HepG2 (cell line): ENCODE measurements around the gene KRTCAP2. TPM values are rescaled to one million over a fixed set of nuclear protein-coding genes. Genes with fewer than 3 reads are reported as not detected.

Source experiments
- BORCS8-MEF2B ChIP-seq: sonication (generic); formaldehyde crosslinking; IDR thresholded peaks from 2 replicates; pipeline ENCODE4 v1.8.0; 2022; ENCODE audit warnings: mild to moderate bottlenecking, missing genetic modification reagents
- DR1 ChIP-seq: sonication (generic); formaldehyde crosslinking; IDR thresholded peaks from 2 replicates; pipeline ENCODE4 v1.8.0; 2021; ENCODE audit warnings: mild to moderate bottlenecking, missing genetic modification reagents, inconsistent platforms
- FOSL1 ChIP-seq: sonication (generic); formaldehyde crosslinking; IDR thresholded peaks from 2 replicates; pipeline ENCODE4 v1.9.0; 2021; ENCODE audit warnings: missing genetic modification reagents, borderline replicate concordance
- KLF12 ChIP-seq: sonication (generic); formaldehyde crosslinking; IDR thresholded peaks from 2 replicates; pipeline ENCODE4 v1.4.0; 2020; ENCODE audit warnings: missing genetic modification reagents, borderline replicate concordance
- KMT2B ChIP-seq: IDR thresholded peaks from 2 replicates; pipeline ENCODE4 v1.6.1; 2016; ENCODE audit warnings: missing genetic modification reagents, missing compliant biosample characterization
- SAFB2 ChIP-seq: sonication (generic); formaldehyde crosslinking; IDR thresholded peaks from 2 replicates; pipeline ENCODE4 v1.5.1; 2020; ENCODE audit warnings: missing genetic modification reagents, low read depth, mild to moderate bottlenecking, borderline replicate concordance
- SIX4 ChIP-seq: sonication (generic); formaldehyde crosslinking; IDR thresholded peaks from 2 replicates; pipeline ENCODE4 v1.4.0; 2020; ENCODE audit warnings: missing genetic modification reagents
- TAF1 ChIP-seq: sonication (generic); formaldehyde crosslinking; IDR thresholded peaks from 2 replicates; pipeline ENCODE4 v1.4.0; 2020; ENCODE audit warnings: missing genetic modification reagents
- TBX3 ChIP-seq: fragments of 450-650 bp; IDR thresholded peaks from 2 replicates; pipeline ENCODE4 v1.6.1; 2017; ENCODE audit warnings: antibody characterized with exemption, mild to moderate bottlenecking, inconsistent platforms, borderline replicate concordance
- TCF12 ChIP-seq, 2 experiments: fragments of 450-650 bp in 1 of 2; sonication (generic) in 1 of 2; formaldehyde crosslinking in 1 of 2; IDR thresholded peaks; 2 replicates each; pipeline versions ENCODE4 v1.6.1 to v1.8.0; 2017 to 2022; ENCODE audit warnings: antibody characterized with exemption in 1 of 2, mild to moderate bottlenecking in 1 of 2, missing genetic modification reagents in 1 of 2, moderate library complexity in 1 of 2
- ZBTB1 ChIP-seq: sonication (generic); formaldehyde crosslinking; IDR thresholded peaks from 2 replicates; pipeline ENCODE4 v1.4.0; 2020; ENCODE audit warnings: missing genetic modification reagents, borderline replicate concordance
- ZFP62 ChIP-seq: sonication (generic); formaldehyde crosslinking; IDR thresholded peaks from 2 replicates; pipeline ENCODE4 v1.4.0; 2020; ENCODE audit warnings: missing genetic modification reagents
- ZKSCAN1 ChIP-seq: fragments of 150-350 bp; IDR thresholded peaks from 2 replicates; pipeline ENCODE4 v1.6.1; 2014; ENCODE audit warnings: low read length
- ZNF225 ChIP-seq: sonication (generic); formaldehyde crosslinking; IDR thresholded peaks from 2 replicates; pipeline ENCODE4 v1.4.0; 2020; ENCODE audit warnings: mild to moderate bottlenecking, missing genetic modification reagents
- ZNF274 ChIP-seq: sonication (generic); formaldehyde crosslinking; IDR thresholded peaks from 2 replicates; pipeline ENCODE4 v1.5.1; 2020; ENCODE audit warnings: mild to moderate bottlenecking, missing genetic modification reagents
- ZNF3 ChIP-seq: IDR thresholded peaks from 2 replicates; pipeline ENCODE4 v1.7.0; 2017; ENCODE audit warnings: inconsistent platforms
- ZNF543 ChIP-seq: sonication (generic); formaldehyde crosslinking; IDR thresholded peaks from 2 replicates; pipeline ENCODE4 v1.4.0; 2020; ENCODE audit warnings: mild to moderate bottlenecking, missing genetic modification reagents
- polyA plus RNA-seq, 8 experiments: library from polyadenylated mRNA; depleted of rRNA in 3 of 8; stranded (reverse) in 7 of 8; unstranded in 1 of 8; fragments of >200 nt; fragmentation: Illumina TruSeq in 4 of 8; extraction: Trizol in 4 of 8; gene quantifications; 2 replicates each; pipeline versions ENCODE4 v1.2.1 to v1.2.3, GENCODE V29; 2011 to 2016; ENCODE audit warnings: low read depth in 4 of 8, missing spikeins in 1 of 8, mixed read lengths in 1 of 8; ENCODE audit not compliant: insufficient read depth in 1 of 8
- total RNA-seq, 5 experiments: library from RNA; depleted of rRNA; stranded (reverse); fragments of >200 nt; fragmentation: Illumina TruSeq; extraction: Trizol; gene quantifications; 2 replicates each; pipeline ENCODE4 v1.2.3, GENCODE V29; 2016; ENCODE audit warnings: low read depth in 1 of 5
- TF ChIP-seq, protein P1 (sequence below): sonication (generic); formaldehyde crosslinking; IDR thresholded peaks from 2 replicates; pipeline ENCODE4 v1.5.0; 2020; ENCODE audit warnings: missing genetic modification reagents, mild to moderate bottlenecking, borderline replicate concordance
- TF ChIP-seq, protein P2 (sequence below): sonication (generic); formaldehyde crosslinking; IDR thresholded peaks from 2 replicates; pipeline ENCODE4 v1.5.0; 2020; ENCODE audit warnings: missing genetic modification reagents
- TF ChIP-seq, protein P3 (sequence below): IDR thresholded peaks from 2 replicates; pipeline ENCODE4 v1.6.1; 2016
- TF ChIP-seq, protein P4 (sequence below): sonication (generic); formaldehyde crosslinking; IDR thresholded peaks from 2 replicates; pipeline ENCODE4 v1.4.0; 2020; ENCODE audit warnings: missing genetic modification reagents, borderline replicate concordance
- TF ChIP-seq, protein P5 (sequence below): sonication (generic); formaldehyde crosslinking; IDR thresholded peaks from 2 replicates; pipeline ENCODE4 v1.4.0; 2020; ENCODE audit warnings: missing genetic modification reagents

Gene KRTCAP2
- total and polyA plus RNA-seq, 2 of the 13 experiments (the other 11 are each of a cell fraction or from before 2014, with no cell fraction given): 77.3 to 79.4 TPM

DNA sequence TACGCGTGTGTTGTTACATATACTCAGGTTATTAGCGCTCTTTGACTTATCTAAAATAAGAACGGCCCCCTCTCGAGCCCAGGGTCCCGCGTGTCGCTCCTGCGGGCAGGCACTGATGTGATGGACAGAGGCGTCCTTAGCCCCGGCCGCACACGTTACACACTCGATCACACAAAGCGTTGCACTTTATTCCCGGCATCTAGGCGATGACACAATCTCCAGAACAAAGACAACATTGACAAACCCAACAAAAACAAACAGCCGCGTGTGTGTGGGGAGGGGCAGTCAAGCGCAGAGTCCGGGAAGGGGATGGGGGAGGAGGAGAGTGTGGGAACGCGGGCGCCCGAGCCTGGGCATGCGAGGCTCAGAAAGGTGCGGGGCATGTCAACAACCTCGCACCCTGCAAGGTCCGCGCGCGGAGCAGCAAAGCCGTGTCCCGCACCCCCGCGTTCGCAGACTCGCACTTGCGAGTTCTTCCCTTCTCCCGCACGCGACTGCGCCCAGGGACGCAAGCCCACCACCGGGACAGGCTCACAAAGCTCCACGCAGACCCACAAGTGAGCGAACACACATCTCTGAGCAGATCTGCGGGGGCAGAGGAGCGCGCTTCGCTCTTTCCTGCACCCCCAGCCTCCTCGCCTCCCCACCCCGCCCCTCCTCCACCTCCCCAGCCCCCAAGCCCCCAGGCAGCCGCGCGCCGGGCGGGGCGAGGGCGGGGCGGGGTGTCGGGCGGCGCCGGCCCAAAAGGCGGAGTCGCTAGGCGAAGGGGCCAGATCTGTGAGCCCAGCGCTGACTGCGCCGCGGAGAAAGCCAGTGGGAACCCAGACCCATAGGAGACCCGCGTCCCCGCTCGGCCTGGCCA lies 45.8 kb downstream of the KRTCAP2 start, which contains the start of gene EFNA1 (continued):
- TF ChIP-seq ZNF3 (CRISPR knock-in tag): no peak
- peak; percentile 56; the same call in 1 of the 2 replicates for TF ChIP-seq ZNF543 (CRISPR knock-in tag)
- TF ChIP-seq, protein P1, sequence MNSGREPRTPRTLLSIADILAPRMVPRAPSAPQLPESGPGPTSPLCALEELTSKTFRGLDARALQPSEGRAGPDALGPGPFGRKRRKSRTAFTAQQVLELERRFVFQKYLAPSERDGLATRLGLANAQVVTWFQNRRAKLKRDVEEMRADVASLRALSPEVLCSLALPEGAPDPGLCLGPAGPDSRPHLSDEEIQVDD: no peak; the same call in 1 of the 2 replicates
- TF ChIP-seq, protein P2, sequence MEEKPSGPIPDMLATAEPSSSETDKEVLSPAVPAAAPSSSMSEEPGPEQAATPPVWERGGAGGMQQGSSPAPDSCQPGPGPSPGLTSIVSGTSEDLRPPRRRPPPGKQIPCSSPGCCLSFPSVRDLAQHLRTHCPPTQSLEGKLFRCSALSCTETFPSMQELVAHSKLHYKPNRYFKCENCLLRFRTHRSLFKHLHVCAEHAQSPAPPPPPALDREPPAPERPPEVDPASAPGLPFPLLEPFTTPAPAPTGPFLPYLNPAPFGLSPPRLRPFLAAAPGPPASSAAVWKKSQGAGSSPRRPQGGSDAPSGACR (CRISPR knock-in tag): no peak; the same call in 1 of the 2 replicates
- no peak for TF ChIP-seq SAFB2 (CRISPR knock-in tag)
- TF ChIP-seq ZKSCAN1: no peak
- peak; percentile 100 for TF ChIP-seq ZBTB1 (CRISPR knock-in tag)
- TF ChIP-seq, protein P3, sequence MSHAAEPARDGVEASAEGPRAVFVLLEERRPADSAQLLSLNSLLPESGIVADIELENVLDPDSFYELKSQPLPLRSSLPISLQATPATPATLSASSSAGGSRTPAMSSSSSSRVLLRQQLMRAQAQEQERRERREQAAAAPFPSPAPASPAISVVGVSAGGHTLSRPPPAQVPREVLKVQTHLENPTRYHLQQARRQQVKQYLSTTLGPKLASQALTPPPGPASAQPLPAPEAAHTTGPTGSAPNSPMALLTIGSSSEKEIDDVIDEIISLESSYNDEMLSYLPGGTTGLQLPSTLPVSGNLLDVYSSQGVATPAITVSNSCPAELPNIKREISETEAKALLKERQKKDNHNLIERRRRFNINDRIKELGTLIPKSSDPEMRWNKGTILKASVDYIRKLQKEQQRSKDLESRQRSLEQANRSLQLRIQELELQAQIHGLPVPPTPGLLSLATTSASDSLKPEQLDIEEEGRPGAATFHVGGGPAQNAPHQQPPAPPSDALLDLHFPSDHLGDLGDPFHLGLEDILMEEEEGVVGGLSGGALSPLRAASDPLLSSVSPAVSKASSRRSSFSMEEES (CRISPR knock-in tag): peak; percentile 95
- TF ChIP-seq DR1: peak; percentile 56
- TF ChIP-seq ZNF274 (CRISPR knock-in tag): no peak; the same call in 1 of the 2 replicates
- TF ChIP-seq TCF12 (IDR thresholded peaks at IDR 0.05): no peak
- peak; percentile 95 for TF ChIP-seq TCF12 (CRISPR knock-in tag; IDR thresholded peaks at IDR 0.05)
- TF ChIP-seq TBX3: peak; percentile 96
- TF ChIP-seq TAF1 (CRISPR knock-in tag): peak; percentile 90
- TF ChIP-seq ZFP62 (CRISPR knock-in tag): no peak
- peak; percentile 58 for TF ChIP-seq BORCS8-MEF2B (CRISPR knock-in tag)
- peak; percentile 49; the same call in 1 of the 2 replicates for TF ChIP-seq KLF12 (CRISPR knock-in tag)
- TF ChIP-seq, protein P4, sequence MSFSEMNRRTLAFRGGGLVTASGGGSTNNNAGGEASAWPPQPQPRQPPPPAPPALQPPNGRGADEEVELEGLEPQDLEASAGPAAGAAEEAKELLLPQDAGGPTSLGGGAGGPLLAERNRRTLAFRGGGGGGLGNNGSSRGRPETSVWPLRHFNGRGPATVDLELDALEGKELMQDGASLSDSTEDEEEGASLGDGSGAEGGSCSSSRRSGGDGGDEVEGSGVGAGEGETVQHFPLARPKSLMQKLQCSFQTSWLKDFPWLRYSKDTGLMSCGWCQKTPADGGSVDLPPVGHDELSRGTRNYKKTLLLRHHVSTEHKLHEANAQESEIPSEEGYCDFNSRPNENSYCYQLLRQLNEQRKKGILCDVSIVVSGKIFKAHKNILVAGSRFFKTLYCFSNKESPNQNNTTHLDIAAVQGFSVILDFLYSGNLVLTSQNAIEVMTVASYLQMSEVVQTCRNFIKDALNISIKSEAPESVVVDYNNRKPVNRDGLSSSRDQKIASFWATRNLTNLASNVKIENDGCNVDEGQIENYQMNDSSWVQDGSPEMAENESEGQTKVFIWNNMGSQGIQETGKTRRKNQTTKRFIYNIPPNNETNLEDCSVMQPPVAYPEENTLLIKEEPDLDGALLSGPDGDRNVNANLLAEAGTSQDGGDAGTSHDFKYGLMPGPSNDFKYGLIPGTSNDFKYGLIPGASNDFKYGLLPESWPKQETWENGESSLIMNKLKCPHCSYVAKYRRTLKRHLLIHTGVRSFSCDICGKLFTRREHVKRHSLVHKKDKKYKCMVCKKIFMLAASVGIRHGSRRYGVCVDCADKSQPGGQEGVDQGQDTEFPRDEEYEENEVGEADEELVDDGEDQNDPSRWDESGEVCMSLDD (CRISPR knock-in tag): peak; percentile 46; the same call in 1 of the 2 replicates
- TF ChIP-seq, protein P5, sequence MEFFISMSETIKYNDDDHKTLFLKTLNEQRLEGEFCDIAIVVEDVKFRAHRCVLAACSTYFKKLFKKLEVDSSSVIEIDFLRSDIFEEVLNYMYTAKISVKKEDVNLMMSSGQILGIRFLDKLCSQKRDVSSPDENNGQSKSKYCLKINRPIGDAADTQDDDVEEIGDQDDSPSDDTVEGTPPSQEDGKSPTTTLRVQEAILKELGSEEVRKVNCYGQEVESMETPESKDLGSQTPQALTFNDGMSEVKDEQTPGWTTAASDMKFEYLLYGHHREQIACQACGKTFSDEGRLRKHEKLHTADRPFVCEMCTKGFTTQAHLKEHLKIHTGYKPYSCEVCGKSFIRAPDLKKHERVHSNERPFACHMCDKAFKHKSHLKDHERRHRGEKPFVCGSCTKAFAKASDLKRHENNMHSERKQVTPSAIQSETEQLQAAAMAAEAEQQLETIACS (CRISPR knock-in tag): peak; percentile 51; the same call in 1 of the 2 replicates
- no peak for TF ChIP-seq FOSL1 (CRISPR knock-in tag)
- no peak for TF ChIP-seq ZNF225
- TF ChIP-seq SIX4: peak; percentile 58; the same call in 1 of the 2 replicates
- no peak for TF ChIP-seq KMT2B (CRISPR knock-in tag)
